ENCODE data around the gene TMEM242.

DNA sequence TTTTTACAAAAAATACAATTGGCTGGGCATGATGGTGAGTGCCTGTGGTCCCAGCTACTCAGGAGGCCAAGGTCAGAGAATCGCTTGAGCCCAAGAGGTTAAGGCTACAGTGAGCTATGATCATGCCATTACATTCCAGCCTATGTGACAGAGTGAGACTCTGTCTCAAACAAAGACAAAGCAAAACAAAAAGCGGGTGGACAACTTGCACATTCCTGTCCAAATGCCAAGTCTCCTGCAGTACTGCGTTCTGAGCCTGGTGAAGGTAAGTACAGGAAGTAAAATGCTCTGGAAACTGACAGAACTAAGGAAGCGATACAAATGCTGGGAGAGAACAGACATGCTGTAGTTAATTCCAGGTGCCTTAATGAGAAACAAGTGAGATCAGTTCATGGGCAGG lies 20.4 kb upstream of the TMEM242 start:
- TF ChIP-seq HEYL (CRISPR knock-in tag; IDR thresholded peaks at IDR 0.05) (no peak), KDM5A (IDR thresholded peaks at IDR 0.05) (no peak), SMC3 (IDR thresholded peaks at IDR 0.05) (no peak), TP53 (CRISPR knock-in tag; IDR thresholded peaks at IDR 0.05) (no peak), EP300 (IDR thresholded peaks at IDR 0.05) (no peak), EHMT2 (IDR thresholded peaks at IDR 0.05; ENCODE audit: low read depth) (no peak), RAD21 (conservative IDR thresholded peaks at IDR 0.05 in 1 of 2, IDR thresholded peaks at IDR 0.05 in 1 of 2) (no peak)
- TF ChIP-seq, protein P1, sequence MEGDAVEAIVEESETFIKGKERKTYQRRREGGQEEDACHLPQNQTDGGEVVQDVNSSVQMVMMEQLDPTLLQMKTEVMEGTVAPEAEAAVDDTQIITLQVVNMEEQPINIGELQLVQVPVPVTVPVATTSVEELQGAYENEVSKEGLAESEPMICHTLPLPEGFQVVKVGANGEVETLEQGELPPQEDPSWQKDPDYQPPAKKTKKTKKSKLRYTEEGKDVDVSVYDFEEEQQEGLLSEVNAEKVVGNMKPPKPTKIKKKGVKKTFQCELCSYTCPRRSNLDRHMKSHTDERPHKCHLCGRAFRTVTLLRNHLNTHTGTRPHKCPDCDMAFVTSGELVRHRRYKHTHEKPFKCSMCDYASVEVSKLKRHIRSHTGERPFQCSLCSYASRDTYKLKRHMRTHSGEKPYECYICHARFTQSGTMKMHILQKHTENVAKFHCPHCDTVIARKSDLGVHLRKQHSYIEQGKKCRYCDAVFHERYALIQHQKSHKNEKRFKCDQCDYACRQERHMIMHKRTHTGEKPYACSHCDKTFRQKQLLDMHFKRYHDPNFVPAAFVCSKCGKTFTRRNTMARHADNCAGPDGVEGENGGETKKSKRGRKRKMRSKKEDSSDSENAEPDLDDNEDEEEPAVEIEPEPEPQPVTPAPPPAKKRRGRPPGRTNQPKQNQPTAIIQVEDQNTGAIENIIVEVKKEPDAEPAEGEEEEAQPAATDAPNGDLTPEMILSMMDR (IDR thresholded peaks at IDR 0.05) = no peak
- TF ChIP-seq, protein P2, sequence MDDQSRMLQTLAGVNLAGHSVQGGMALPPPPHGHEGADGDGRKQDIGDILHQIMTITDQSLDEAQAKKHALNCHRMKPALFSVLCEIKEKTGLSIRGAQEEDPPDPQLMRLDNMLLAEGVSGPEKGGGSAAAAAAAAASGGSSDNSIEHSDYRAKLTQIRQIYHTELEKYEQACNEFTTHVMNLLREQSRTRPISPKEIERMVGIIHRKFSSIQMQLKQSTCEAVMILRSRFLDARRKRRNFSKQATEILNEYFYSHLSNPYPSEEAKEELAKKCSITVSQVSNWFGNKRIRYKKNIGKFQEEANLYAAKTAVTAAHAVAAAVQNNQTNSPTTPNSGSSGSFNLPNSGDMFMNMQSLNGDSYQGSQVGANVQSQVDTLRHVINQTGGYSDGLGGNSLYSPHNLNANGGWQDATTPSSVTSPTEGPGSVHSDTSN (IDR thresholded peaks at IDR 0.05) = no peak

Data from A549 (cell line).